PC-3 (cell line): ENCODE results near the gene LTBP1.

ENCODE experiments used
- EZH2 ChIP-seq: fragments of 300-600 bp; sonication (generic); IDR thresholded peaks from one replicate; pipeline ENCODE4 v1.6.1; 2017; ENCODE audit warnings: antibody characterized with exemption, mild to moderate bottlenecking, low read length; ENCODE audit not compliant: unreplicated experiment
- EZH2phosphoT487 ChIP-seq: fragments of 300-600 bp; sonication (generic); IDR thresholded peaks from 2 replicates; pipeline ENCODE4 v1.6.1; 2018; ENCODE audit warnings: mild to moderate bottlenecking, antibody characterized with exemption, low read length, borderline replicate concordance
- TF ChIP-seq, protein P1 (sequence below): fragments of 300-600 bp; sonication (generic); conservative IDR thresholded peaks from 2 replicates; pipeline ENCODE4 v1.5.1; 2017; ENCODE audit warnings: antibody characterized with exemption, low read depth, mild to moderate bottlenecking, low read length

DNA sequence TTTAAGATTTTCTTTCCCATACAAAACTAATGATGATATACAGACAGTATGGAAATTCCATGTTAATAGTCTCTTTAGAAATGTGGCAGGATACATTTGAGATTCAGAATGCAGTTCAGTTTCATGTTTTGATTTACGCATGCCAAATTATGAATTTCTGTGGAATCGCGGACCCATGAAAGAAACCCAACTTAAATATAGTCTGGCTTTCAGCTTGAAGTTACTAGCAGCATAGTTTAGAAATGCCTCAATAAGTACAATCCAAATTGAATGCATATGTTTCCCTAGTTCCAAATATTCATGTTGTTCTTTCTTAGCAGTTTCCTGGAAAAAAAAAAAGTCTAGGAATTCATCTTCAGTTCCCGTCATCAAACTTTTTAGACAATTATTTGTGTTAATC, 365.6 kb downstream of the LTBP1 start:
- TF ChIP-seq, protein P1, sequence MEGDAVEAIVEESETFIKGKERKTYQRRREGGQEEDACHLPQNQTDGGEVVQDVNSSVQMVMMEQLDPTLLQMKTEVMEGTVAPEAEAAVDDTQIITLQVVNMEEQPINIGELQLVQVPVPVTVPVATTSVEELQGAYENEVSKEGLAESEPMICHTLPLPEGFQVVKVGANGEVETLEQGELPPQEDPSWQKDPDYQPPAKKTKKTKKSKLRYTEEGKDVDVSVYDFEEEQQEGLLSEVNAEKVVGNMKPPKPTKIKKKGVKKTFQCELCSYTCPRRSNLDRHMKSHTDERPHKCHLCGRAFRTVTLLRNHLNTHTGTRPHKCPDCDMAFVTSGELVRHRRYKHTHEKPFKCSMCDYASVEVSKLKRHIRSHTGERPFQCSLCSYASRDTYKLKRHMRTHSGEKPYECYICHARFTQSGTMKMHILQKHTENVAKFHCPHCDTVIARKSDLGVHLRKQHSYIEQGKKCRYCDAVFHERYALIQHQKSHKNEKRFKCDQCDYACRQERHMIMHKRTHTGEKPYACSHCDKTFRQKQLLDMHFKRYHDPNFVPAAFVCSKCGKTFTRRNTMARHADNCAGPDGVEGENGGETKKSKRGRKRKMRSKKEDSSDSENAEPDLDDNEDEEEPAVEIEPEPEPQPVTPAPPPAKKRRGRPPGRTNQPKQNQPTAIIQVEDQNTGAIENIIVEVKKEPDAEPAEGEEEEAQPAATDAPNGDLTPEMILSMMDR = no peak
- TF ChIP-seq EZH2 (no peak), EZH2phosphoT487 (no peak)
